IPS DF 19.7 (cell line): ENCODE measurements around the gene ARGLU1.

Experiments used
- DNase-seq: peaks from one replicate; pipeline ENCODE4 v3.0.0-alpha.2; 2013; ENCODE audit warnings: low read depth, low spot score

Gene ARGLU1

DNA sequence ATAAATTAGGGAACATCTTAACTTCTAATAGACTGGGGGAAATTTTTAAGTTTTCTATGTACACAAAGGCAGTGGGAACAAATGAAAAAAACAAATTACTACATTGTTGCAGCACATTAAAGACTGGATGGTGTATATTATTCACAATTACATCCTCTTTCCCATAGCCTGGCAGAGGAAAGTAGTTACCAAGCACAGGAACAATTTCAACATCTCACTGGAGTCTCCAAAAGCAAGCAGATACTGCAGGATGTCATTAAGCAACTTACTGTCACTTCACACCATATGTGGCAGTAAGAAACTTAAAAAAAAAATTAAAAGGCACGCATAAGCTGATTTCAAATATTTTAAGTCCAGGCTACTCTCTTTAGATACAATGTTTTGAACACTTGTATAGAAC lies 26.1 kb downstream of the ARGLU1 start:
- no peak for DNase-seq

DNA sequence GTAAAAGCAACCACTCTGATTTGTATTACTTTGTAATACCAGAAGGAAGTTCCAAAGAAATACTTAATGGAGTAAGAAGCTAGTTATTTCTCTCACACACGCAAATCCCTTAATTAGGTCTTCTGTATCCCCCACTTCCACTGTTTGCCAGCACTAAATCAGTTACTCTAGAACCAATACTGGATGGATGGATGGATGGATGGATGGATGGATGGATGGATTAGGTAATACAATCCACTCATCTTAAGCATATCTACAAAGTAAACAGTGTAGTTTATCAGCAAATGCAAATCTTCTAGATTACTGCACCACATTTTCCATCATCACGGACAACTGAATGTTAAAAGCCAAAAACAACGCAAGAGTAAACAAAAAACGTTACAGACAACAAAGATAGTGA lies 27.3 kb downstream of the ARGLU1 start:
- no peak for DNase-seq

DNA sequence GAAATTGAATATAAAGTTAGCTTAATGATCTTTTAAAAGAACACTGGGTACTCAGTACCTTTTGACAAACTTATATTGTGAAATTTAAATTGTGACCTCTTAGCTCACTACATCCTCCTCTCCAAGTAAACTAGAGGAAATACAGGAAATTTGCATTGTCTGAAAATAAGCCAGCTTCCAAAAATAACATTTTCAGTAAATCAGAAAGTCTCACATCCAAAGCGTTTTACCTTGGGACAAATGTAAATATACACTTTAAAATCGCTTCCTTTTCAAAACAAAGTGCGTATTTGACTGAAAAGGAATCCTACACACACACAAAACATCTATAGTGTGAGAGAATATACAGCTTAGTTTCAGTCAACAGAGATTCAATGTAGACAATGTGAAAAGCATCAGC lies 30.4 kb downstream of the ARGLU1 start:
- no peak for DNase-seq

DNA sequence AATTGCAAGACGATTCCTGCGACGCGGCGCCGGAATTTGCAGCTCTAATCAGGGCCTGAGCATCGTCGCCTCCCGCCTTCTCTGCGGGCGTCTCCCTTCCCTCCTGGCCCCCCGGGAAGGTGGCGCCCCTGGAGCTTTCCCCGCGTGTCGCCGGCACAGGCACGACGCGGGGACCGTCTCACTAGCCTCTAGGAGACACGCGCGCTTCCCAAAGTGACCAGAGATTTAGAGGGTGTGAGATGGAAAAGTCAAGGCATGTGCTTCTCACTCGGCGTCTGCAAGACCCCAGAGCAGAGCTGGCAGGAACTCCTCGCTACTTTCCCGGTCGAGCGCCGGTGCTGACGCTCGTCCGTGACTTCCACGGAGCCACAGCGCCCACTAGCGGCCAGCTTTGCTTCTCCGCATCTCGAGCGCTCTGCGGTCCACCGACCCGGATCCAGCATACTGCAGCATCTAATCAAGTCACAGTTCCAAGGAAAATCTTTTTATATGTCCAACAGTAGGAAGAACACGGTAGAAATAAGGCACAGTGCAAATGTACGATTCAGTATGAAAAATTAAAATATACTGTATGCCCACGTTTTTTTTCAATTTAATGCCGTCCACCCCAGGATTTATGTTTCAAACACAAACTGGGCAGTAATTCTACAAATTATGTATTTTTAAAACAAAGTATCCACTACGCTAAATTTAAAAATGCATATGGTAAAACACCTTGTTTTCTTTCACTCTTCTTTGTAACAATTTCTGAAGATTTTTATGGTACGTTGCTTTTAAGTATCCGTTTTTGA lies 31.5 kb downstream of the ARGLU1 start:
- DNase-seq, result no peak

DNA sequence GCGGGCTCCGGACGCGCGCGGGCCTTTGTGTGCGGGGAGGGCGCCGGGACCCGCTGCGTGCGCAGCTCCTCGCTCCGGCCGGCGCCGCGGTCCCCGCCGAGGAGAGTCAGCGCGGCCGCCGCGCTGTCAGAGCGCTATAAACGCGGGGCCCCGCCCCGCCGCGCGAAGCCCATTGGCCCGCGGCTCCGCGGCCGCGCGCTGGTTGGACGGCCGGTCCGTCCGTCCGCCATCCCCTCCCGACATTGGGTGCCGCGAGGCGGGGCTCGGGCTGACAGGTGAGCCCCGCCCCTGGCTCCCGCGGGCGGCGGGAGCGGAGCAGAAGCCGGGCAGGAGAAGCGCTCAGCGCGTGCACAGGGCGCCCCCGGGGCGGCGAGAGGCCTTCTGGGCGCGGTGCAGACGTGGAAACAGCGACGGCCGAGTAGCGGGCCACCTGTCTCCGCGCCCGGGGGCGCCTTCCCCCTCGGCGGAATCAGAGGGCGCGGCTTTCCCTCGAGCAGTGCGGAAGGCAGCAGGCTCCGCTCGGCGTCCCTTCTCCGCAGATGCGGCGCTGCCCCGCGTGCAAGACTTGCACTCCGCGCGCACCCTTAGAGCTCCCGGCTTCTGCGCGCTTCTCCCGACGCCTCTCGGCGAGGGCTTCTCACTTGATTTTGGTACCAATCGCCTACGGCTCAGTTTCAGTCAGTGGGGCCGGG lies 32.2 kb downstream of the ARGLU1 start, which contains the start of gene EFNB2:
Gene EFNB2 (minus strand): TSS at position 111 of the 692 bp plus-strand sequence. CDS start 698 bp downstream, outside the sequence.
- no peak for DNase-seq

DNA sequence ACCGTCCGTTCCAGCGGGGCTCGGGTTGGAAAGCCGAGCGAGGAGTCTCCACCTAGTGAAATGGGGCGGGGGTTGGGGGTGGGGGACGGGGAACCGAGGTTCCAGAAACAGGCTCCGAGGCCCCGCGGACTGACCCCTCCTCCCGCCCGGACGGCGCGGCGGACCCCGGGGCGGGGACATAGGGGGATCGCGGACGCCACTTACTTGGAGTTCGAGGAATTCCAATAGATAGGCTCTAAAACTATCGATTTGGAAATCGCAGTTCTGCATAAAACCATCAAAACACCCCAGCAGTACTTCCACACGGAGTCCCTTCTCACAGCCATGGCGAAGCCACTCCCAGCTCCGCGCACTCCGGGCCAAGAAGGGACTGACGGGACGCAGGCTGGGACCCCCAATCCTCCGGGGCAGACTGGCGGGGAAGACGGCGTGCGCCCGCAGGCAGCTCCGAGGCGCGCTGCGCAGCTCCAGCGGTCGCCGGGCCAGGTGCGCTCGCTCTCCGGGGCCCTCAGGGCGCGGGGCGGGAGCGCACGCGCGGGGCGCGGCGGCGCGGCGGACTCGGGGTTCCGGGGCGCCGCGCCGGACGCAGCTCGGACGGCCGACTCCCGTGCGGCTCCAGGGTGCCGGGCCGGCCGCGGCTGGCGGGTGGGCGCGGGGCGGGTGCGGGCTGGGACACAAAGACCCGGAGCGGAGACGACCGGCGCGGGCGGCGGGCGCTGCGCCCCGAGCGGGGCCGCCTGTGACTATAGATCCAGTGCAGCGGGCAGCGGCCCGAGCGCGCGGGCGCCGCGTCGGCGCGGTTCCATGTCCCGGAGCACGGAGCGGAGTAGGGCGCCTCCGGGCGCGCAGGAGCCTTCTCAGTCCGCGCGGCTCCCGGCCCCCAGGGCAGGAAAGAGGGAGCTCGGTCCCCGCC lies 33.0 kb downstream of the ARGLU1 start:
- no peak for DNase-seq

DNA sequence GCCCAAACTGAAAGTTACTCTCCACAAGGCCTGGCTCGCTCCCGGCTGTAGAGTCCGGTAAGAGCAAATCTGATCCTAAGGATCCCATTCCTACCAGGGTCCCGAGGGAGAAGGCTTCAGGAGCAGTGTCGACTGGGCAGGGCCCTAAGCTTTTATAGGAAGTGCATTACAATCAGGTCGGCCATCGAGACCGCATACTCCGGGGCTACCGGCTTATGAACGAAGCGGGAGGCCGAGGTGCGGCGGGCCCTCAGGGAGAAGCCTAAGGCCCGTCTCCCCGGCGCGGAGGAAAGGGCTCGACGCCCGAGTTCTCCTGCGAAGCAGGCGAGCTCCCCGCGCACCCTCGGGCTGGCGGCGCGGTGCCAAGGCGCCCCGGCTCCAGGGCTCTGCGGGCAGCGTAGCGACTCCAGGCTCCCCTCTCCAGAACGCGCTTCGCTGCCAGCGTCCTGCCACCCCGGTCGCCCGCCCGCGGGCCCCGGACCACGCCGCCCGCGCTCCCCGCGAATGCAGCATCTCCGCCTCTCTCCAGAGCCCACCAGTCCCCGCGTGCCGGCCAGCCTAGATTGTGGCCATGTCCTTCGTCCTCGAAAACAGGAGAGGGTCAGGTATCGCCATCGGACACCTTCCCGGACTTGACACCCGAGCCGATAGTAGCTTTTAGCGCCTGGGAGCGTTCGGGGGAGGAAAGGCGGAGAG lies 33.8 kb downstream of the ARGLU1 start:
- no peak for DNase-seq

DNA sequence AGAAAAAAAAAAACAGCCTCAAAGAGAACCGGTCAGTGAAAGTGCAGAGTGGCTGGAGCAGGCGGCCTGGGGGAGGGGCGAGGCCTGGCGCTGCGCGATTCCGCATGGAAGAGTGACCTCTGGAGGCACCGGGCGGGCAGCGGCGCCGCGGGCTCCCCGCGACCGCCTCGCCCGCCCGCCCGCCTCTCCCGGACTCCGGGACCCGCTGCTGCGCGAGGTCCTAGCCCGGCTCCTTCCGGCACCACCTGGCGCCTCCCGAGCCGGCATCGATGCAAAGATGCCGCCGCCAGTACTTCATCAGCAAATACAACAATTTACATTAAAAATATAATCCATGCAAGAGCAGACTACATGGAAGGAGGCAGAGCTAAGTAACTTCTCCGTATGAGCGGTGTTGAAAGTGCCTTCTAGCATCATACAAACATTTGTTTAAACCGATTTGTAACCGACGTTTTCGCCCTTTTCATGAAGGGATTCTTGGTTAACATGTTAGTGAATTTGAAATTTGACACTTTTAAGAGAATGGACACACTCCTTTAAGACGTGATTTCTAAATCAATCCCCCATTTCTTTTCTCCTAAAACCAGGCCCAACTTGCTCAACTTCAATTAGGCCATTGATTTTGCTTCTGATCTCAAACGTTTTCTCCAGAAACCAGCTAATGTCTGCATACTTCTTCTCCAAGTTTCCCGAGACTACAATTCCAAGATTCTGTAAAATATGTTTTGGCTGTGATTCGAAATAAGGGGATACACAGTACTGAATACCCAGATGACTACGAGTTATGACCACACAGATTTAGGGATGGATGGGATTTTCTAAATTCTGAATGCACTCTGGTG lies 34.6 kb downstream of the ARGLU1 start:
- no peak for DNase-seq

DNA sequence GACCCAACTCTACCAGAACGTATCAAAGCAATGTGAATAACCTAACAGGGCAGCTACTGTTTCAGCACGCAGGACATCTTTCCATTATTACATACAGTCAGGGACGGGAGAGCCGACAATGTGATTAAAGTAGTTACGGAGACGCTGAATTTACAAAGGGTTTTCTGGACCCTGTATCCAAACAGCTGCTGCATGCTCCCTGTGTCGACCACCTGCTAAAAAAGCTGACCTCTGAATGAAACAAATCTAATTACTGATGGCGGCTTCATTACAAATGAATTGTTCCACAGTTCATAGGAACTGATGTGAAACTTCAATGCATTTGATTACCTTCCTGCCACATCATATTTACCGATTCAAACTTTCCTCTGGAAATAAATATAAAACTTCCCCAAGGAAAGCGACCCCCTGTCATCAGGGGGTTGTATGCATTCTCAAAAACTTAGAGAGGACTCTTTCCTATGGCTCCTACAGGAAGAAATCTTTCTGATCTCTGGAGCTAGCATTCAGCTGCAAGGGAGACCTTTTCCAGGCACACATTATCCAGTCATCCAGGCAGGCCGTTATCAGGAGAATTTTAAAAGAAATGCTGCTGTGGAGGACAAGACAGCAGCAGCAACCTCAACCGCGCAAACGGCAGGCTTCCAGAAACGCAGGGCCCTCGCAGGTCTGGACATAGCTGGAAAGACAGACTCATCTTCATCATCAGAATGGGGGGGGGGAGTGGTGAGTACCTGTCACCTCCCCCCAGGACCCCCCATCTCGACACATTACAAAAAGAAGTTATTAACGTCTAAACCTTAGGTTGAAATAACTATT lies 35.6 kb downstream of the ARGLU1 start:
- DNase-seq, result no peak

DNA sequence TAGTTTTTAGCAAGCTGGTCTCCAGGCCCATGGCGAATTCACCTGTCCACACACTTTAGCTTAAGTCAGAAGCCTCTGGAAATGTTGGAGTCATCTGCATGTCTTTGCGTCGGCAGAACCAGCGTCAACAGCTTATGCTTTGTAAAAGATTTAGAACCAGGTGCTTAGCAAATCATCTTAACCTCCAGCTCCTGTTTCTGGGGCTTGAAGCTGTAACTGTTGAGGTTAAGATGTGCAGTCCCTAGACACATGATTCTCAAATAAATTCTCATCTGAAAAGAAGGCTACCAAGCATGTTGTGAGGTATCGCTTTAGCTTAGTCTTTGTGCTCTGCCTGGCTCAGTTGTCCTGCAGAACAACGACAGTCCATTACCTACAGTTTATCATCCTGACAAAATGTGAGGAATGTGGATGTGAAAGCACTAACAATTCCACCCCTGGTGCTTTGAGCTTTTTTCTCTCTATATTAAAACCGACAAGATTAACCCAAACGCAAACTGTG lies 36.9 kb downstream of the ARGLU1 start:
- no peak for DNase-seq

DNA sequence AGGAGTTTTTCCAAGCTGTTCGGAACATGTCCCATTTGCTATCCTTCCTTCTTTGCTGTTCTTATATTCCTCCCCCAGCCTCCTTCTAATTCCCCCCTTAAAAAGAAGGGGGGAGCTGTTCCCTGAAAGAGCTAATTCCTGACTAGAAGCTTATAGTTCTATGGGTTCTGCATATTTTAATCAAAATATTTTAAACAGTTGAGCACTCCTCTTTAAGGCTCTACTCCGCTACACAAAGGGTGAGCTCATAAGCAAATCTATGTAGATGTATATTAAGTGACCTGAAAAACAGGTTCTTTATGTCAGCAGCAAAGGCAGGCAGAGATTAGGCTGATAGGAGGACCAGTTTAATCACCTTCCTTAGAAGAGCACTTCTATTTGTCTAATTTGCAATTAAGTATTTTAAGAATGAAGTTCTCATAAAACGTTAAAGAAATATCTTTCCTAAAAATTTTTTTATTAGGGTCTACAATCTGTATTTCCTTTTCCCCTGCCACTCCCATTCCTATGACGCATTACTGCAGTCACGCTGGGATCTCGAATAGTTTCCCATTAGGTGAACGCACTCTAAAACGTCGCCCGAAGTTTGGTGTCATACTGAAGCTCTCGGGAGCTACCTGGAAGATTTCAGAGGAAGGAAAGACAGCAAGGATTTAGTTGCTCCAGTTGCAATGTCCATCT lies 37.6 kb downstream of the ARGLU1 start:
- no peak for DNase-seq

DNA sequence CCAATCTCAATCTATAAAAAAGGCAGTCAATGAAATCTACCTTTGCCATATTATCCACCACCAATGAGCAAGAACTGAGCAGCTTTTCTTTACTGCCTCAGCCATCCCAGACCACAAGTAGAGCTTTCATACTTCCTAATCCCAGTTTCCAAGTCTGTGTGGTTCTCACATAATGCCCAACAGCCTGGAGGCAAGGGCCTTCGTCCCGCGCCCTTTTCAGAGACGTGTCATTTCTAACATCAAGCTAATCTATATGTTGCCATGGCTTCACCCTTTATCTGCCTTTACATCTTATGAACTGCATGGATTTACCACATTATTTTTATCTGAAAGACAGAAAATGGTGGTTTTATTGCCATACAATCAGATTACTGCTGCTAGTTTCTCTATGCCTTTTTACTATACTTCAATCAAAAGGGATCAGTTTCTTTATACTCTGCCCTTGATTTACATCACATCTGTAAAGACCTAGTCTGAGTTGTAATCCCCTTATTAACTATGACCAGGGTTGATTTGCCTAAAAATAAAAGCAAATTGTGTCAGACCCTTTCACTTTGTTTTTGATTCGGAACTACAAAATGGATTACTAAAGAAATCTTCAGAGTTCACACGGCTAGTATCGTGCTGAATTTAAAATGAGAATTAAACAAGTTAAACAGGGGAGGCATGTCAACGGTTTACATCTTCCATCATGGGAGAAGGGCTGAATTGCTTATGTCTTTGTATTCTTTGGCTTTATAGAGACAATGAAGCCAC lies 38.3 kb downstream of the ARGLU1 start:
- DNase-seq, result no peak

DNA sequence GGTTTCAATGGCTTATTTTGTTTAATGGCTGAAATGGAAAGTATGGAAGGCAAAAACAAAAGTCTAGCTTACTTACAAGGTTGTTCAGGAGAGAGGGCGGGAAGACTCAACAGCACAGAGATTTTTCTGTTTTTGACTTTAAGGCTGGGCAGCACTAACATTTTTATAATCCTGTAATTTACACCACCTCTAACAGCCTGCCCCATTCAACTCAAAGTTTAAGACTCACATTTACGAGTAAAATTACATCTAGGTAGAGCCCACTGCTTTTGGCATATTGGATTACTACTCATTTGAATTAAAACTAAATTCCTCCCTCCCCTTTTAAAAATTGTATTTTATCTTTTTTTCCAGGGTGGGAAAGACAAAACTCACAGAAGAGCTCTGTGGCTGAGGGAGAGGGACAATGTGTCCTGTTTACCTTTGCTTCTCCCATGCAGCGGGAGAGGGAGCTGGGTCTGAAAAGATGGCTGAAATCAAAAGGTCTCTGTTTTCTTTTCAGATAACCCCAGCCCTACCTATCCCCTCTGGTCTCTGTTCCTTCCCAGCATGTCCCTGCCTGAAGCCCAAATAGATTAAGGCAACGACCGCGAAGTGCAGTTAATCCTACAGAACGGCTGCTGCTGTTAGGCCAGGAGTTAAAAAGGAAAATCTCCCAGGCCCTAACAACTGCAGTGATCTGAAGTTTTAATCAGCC lies 39.1 kb downstream of the ARGLU1 start:
- no peak for DNase-seq

DNA sequence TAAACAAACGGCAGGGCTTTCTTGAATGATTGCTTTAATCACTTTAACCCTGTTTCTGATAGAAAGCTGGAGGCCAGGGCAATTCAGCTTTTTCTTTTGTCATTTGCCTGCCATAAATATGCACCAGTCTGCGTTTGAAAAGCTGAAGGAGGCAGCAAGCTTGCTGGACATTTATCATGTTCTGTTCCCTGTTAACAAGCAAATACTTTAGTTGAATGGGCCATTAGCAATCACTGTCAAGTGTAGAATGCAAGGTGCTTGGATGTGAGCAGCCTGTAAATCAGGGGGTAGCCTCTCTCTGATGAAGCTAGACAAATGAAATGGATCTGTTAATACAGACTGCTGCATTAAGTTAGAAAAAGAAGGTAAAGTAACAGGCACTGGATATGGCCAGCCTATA lies 40.1 kb downstream of the ARGLU1 start:
- DNase-seq, result no peak

DNA sequence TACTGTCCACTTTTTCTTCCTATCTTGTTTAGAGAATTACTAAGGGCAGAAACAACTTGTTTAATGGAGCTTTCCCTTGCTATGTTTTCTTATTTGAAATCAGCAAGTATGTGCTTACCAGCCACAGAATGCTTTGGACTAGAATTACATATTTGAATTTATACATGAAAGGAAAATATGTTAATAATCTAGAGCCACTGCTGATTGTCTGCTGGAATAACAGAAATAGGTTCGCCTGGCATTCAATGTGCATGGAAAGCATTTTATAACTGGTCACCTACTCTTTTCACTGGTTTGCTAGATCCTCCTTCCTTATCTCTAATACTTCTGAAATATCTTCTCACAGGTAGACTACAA lies 40.5 kb downstream of the ARGLU1 start:
- no peak for DNase-seq

DNA sequence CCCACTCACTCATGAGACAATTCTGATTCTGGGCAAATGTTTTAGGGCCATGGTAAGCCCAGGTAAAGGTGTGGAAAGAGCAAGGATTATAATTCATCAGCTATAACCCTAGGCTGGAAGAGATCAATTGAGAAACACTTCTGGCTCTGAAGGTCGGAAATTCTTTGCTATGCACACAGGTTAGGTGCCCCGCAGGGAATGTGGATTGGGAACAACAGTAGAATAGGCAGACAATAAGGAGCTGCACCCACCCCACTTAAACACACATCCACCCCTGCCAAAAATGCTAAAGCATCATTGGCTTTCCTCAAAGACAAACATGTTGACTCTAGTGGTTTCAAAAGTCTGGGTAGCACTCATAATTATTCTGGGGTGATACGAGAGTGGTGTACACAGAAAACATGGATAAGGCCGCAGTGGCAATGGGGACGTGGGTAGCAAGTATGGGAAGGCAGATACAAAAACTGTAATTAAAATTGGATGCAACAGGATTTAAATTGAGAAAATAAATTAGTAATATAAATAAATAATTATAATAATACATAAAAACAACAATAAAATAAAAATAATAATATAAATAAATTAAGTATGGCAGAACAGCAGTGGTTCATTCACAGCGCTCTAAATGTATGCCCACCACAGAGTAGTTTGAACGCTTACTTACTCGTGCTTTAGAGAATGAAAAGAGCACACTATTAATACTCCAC lies 41.0 kb downstream of the ARGLU1 start:
- DNase-seq, result no peak

DNA sequence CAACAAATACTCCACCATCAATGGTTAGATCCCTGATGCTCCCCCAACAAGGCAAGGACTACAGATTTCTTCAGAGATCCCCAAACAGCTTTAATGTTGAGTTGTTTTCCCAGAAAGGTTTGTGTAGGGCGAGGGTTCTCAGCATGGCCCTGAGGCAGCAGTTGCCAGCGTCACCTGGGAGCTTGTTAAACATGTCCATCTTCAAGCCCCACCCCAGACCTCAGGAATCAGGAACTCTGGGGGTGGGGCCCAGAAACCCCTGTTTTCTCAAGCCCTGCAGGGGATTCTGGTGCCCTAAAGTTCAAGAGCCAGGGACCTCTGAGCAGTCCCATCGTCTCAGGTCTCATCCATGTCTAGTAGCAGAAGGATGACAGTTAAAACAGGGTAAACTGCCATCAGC lies 42.1 kb downstream of the ARGLU1 start:
- DNase-seq, result no peak
